H9 (cell line): Measurements from ENCODE around the gene ATOSB. TPM values are rescaled to one million over a fixed set of nuclear protein-coding genes. Genes with fewer than 3 reads are reported as not detected.

Experiments used
- DNase-seq: peaks from one replicate; pipeline ENCODE4 v3.0.0-alpha.2; 2017
- H2AFZ ChIP-seq: one replicate; pipeline ENCODE4 v1.6.1; 2013; ENCODE audit warnings: mild to moderate bottlenecking, low read length, control low read depth, moderate library complexity
- H2AK5ac ChIP-seq: 2 replicates; pipeline ENCODE4 v1.6.1; 2013; ENCODE audit warnings: low read length, control low read depth, mixed read lengths; ENCODE audit not compliant: insufficient read length
- H2BK120ac ChIP-seq: one replicate; pipeline ENCODE4 v1.6.1; 2013; ENCODE audit warnings: low read depth, mild to moderate bottlenecking, low read length, control low read depth, inconsistent platforms; ENCODE audit not compliant: poor library complexity, severe bottlenecking
- H2BK12ac ChIP-seq: 2 replicates; pipeline ENCODE4 v1.6.1; 2013; ENCODE audit warnings: low read length, control low read depth, mixed read lengths, low read depth; ENCODE audit not compliant: insufficient read length
- H2BK15ac ChIP-seq: 2 replicates; pipeline ENCODE4 v1.6.1; 2013; ENCODE audit warnings: low read depth, low read length, control low read depth
- H2BK20ac ChIP-seq: one replicate; pipeline ENCODE4 v1.6.1; 2013; ENCODE audit warnings: low read depth, mild to moderate bottlenecking, low read length, control low read depth, inconsistent platforms; ENCODE audit not compliant: poor library complexity, severe bottlenecking
- H2BK5ac ChIP-seq: 2 replicates; pipeline ENCODE4 v1.6.1; 2013; ENCODE audit warnings: low read length, control low read depth, mixed read lengths; ENCODE audit not compliant: insufficient read length
- H3K14ac ChIP-seq: 2 replicates; pipeline ENCODE4 v1.6.1; 2013; ENCODE audit warnings: low read length, control low read depth; ENCODE audit not compliant: insufficient read depth
- H3K18ac ChIP-seq: 2 replicates; pipeline ENCODE4 v1.6.1; 2013; ENCODE audit warnings: low read depth, mild to moderate bottlenecking, mixed read lengths, low read length, control low read depth; ENCODE audit not compliant: insufficient read length
- H3K23ac ChIP-seq: 2 replicates; pipeline ENCODE4 v1.6.1; 2013; ENCODE audit warnings: low read length, control low read depth, mixed read lengths, low read depth; ENCODE audit not compliant: insufficient read length
- H3K23me2 ChIP-seq: 2 replicates; pipeline ENCODE4 v1.6.1; 2013; ENCODE audit warnings: low read depth, mild to moderate bottlenecking, mixed read lengths, low read length, control low read depth; ENCODE audit not compliant: insufficient read length, poor library complexity, severe bottlenecking
- H3K27ac ChIP-seq: 2 replicates; pipeline ENCODE4 v1.5.1; 2013; ENCODE audit warnings: low read length, control low read depth, mixed read lengths, low read depth; ENCODE audit not compliant: insufficient read length
- H3K27me3 ChIP-seq: 2 replicates; pipeline ENCODE4 v1.6.1; 2013; ENCODE audit warnings: low read length, control low read depth, inconsistent platforms; ENCODE audit not compliant: insufficient read depth
- H3K4ac ChIP-seq: 2 replicates; pipeline ENCODE4 v1.6.1; 2013; ENCODE audit warnings: low read depth, mild to moderate bottlenecking, control low read depth, inconsistent platforms, low read length, moderate library complexity
- H3K4me1 ChIP-seq: 2 replicates; pipeline ENCODE4 v1.6.1; 2013; ENCODE audit warnings: low read length, control low read depth, inconsistent platforms; ENCODE audit not compliant: insufficient read depth
- H3K4me2 ChIP-seq: 2 replicates; pipeline ENCODE4 v1.6.1; 2013; ENCODE audit warnings: low read length, control low read depth, mixed read lengths; ENCODE audit not compliant: insufficient read length, insufficient read depth
- H3K56ac ChIP-seq: 2 replicates; pipeline ENCODE4 v1.6.1; 2013; ENCODE audit warnings: low read depth, mild to moderate bottlenecking, mixed read lengths, low read length, control low read depth; ENCODE audit not compliant: insufficient read length
- H3K79me1 ChIP-seq: 2 replicates; pipeline ENCODE4 v1.6.1; 2013; ENCODE audit warnings: low read depth, mild to moderate bottlenecking, moderate library complexity, low read length, control low read depth, inconsistent platforms; ENCODE audit not compliant: insufficient read depth, poor library complexity, severe bottlenecking
- H3K79me2 ChIP-seq: 2 replicates; pipeline ENCODE4 v1.6.1; 2013; ENCODE audit warnings: low read length, control low read depth, inconsistent platforms; ENCODE audit not compliant: insufficient read depth
- H3K9ac ChIP-seq: 2 replicates; pipeline ENCODE4 v1.6.1; 2013; ENCODE audit warnings: low read length, control low read depth, mixed read lengths; ENCODE audit not compliant: insufficient read length; ENCODE audit errors: extremely low read depth
- H3K9me3 ChIP-seq: one replicate; pipeline ENCODE4 v1.6.1; 2013; ENCODE audit warnings: low read depth, low read length, inconsistent platforms; ENCODE audit not compliant: control insufficient read depth
- H3T11ph ChIP-seq: one replicate; pipeline ENCODE4 v1.6.1; 2013; ENCODE audit warnings: mild to moderate bottlenecking, low read length, control low read depth, inconsistent platforms
- H4K20me1 ChIP-seq: one replicate; pipeline ENCODE4 v1.6.1; 2013; ENCODE audit not compliant: control insufficient read depth, insufficient read length, insufficient read depth
- H4K5ac ChIP-seq: 2 replicates; pipeline ENCODE4 v1.6.1; 2013; ENCODE audit warnings: low read depth, mild to moderate bottlenecking, mixed read lengths, low read length, control low read depth; ENCODE audit not compliant: insufficient read length
- H4K8ac ChIP-seq: replicated peaks from 2 replicates; pipeline ENCODE4 v1.6.1; 2013; ENCODE audit warnings: low read length, control low read depth, mixed read lengths, low read depth; ENCODE audit not compliant: insufficient read length
- H4K91ac ChIP-seq: 2 replicates; pipeline ENCODE4 v1.6.1; 2013; ENCODE audit warnings: low read depth, mild to moderate bottlenecking, moderate library complexity, mixed read lengths, low read length, control low read depth; ENCODE audit not compliant: insufficient read length
- H3K27ac Mint-ChIP-seq, 3 experiments: 2 replicates in 2 of 3; 3 replicates in 1 of 3; pipeline ENCODE4 v1.8.0; 2020 to 2021; ENCODE audit warnings: mixed read lengths in 3 of 3, mild to moderate bottlenecking in 1 of 3, moderate library complexity in 1 of 3
- H3K27me3 Mint-ChIP-seq: 2 replicates; pipeline ENCODE4 v1.8.0; 2021; ENCODE audit warnings: low read depth, mild to moderate bottlenecking, moderate library complexity, mixed read lengths
- H3K36me3 Mint-ChIP-seq, 3 experiments: 2 replicates in 2 of 3; 3 replicates in 1 of 3; pipeline ENCODE4 v1.8.0; 2020 to 2021; ENCODE audit warnings: low read depth in 3 of 3, mixed read lengths in 3 of 3; ENCODE audit not compliant: insufficient read depth in 1 of 3
- H3K4me1 Mint-ChIP-seq, 2 experiments: 2 replicates each; pipeline ENCODE4 v1.8.0; 2020; ENCODE audit warnings: mixed read lengths in 2 of 2
- H3K4me3 Mint-ChIP-seq, 2 experiments: 2 replicates in 1 of 2; 3 replicates in 1 of 2; pipeline ENCODE4 v1.8.0; 2020 to 2021; ENCODE audit warnings: mild to moderate bottlenecking in 2 of 2, mixed read lengths in 2 of 2, moderate library complexity in 1 of 2
- H3K9me3 Mint-ChIP-seq, 2 experiments: 2 replicates in 1 of 2; 3 replicates in 1 of 2; pipeline ENCODE4 v1.8.0; 2020; ENCODE audit warnings: mild to moderate bottlenecking in 2 of 2, mixed read lengths in 2 of 2, moderate library complexity in 1 of 2
- WGBS: extraction: QIAGEN DNeasy Blood & Tissue Kit; methylation state at CpG from one replicate; pipeline ENCODE4 v1.1.7; 2013; ENCODE audit warnings: missing lambda C conversion rate, low lambda C conversion rate, mixed read lengths; ENCODE audit not compliant: insufficient read length; ENCODE audit errors: extremely low coverage; 5-methylcytosine and 5-hydroxymethylcytosine counted together
- total RNA-seq: library from RNA; stranded (reverse); gene quantifications from 2 replicates; pipeline ENCODE4 v1.2.1, GENCODE V29; 2021
- TF ChIP-seq, protein P1 (sequence below): fragments of 200-600 bp; sonication (generic); conservative IDR thresholded peaks from 3 replicates; pipeline ENCODE4 v1.8.0; 2021; ENCODE audit warnings: antibody characterized with exemption, mild to moderate bottlenecking

ATOSB gene
- total RNA-seq, 1 experiment from 2014 or later: 5.6 TPM

- H2BK12ac ChIP-seq: no peak overlapping the region
- no peaks in the 10 kb centered on the region for H3K9me3 ChIP-seq
- no peak overlapping the region for H2AK5ac ChIP-seq
- 0 out of 2 replicates have a peak, but pooled peaks cover 2% of the 10 kb centered on the region for H3K4me1 ChIP-seq
- no CpG with 5 or more reads among the region's 10 CpGs for WGBS
- DNase-seq: no peak
- Mint-ChIP-seq H3K9me3 (no peaks in the 10 kb centered on the region), H3K4me3 (peak overlapping the region; percentile 90 to 94), H3K36me3 (peaks cover 28 to 45% (median 42%) of the 10 kb centered on the region in 3 experiments; a peak in 6 of 7 replicates), H3K4me1 (peaks cover 12 to 17% of the 10 kb centered on the region in 2 experiments), H3K27me3 (no peaks in the 10 kb centered on the region), H3K27ac (peak overlapping the region in 2 of 3 experiments; percentile 79 to 83; a peak in 5 of 7 replicates)
- peak overlapping the region; percentile 60 for H3K14ac ChIP-seq
- H3K56ac ChIP-seq: no peak overlapping the region
- H3K4ac ChIP-seq: no peak overlapping the region
- no peaks in the 10 kb centered on the region for H4K20me1 ChIP-seq
- H4K5ac ChIP-seq: no peak overlapping the region
- H3K27me3 ChIP-seq: no peaks in the 10 kb centered on the region
- no peak overlapping the region for H2BK15ac ChIP-seq
- H2AFZ ChIP-seq: no peak overlapping the region
- TF ChIP-seq, protein P1, sequence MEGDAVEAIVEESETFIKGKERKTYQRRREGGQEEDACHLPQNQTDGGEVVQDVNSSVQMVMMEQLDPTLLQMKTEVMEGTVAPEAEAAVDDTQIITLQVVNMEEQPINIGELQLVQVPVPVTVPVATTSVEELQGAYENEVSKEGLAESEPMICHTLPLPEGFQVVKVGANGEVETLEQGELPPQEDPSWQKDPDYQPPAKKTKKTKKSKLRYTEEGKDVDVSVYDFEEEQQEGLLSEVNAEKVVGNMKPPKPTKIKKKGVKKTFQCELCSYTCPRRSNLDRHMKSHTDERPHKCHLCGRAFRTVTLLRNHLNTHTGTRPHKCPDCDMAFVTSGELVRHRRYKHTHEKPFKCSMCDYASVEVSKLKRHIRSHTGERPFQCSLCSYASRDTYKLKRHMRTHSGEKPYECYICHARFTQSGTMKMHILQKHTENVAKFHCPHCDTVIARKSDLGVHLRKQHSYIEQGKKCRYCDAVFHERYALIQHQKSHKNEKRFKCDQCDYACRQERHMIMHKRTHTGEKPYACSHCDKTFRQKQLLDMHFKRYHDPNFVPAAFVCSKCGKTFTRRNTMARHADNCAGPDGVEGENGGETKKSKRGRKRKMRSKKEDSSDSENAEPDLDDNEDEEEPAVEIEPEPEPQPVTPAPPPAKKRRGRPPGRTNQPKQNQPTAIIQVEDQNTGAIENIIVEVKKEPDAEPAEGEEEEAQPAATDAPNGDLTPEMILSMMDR: no peak
- no peak overlapping the region for H3K27ac ChIP-seq
- H3K9ac ChIP-seq: peak overlapping the region; percentile 93
- H3T11ph ChIP-seq: no peak overlapping the region
- H2BK120ac ChIP-seq: no peak overlapping the region
- H2BK5ac ChIP-seq: no peak overlapping the region
- H3K79me2 ChIP-seq: peaks cover 10% of the 10 kb centered on the region; the same call in 1 of the 2 replicates
- peaks cover 11% of the 10 kb centered on the region for H3K23me2 ChIP-seq
- H4K91ac ChIP-seq: no peak overlapping the region
- H3K23ac ChIP-seq: no peak overlapping the region
- no peak overlapping the region for H4K8ac ChIP-seq
- peaks cover 7% of the 10 kb centered on the region for H3K79me1 ChIP-seq
- H2BK20ac ChIP-seq: no peak overlapping the region
- H3K18ac ChIP-seq: peak overlapping the region; percentile 43
- H3K4me2 ChIP-seq: peak overlapping the region; percentile 86
These were observed 36.6 kb downstream of the ATOSB start for GRCh38 chr9:35079041-35079425.
